HL-60/S4 treated with phorbol 12-myristate 13-acetate at 8.2 ng/mL for 4 days and 3 days (cell line): ENCODE data around the gene TNN.
"Not testable (repeated sequence)": the region's sequence is repeated elsewhere in the genome, so short reads cannot be mapped to it uniquely, and the experiment has no call there.

ENCODE experiments used
- in situ Hi-C: fragments of 300-500 bp; cut with MboI; formaldehyde crosslinking; loops from 2 replicates; pipeline ENCODE4 v1.15.0; 2022; ENCODE audit warnings: low sequenced_read_pairs

Gene TNN

DNA sequence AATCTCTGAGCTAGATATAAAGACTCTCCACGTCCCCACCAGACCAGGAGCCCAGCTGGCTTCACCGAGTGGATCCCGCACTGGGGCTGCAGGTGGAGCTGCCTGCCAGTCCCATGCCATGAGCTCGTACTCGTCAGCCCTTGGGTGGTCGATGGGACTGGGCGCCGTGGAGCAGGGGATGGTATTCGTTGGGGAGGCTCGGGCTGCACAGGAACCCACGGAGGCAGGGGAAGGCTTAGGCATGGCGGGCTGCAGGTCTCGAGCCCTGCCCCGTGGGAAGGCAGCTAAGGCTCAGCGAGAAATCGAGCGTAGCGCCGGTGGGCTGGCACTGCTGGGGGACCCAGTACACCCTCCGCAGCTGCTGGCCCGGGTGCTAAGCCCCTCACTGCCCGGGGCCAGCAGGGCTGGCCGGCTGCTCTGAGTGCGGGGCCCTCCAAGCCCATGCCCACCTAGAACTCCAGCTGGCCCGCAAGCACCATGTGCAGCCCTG lies 40.7 kb downstream of the TNN start:
- in situ Hi-C loops = not testable (repeated sequence)

GRCh38 chr1:175114996-175115395 lies 47.4 kb downstream of the TNN start:
- in situ Hi-C loops = no loop called here

- in situ Hi-C loops = no loop called here
Observed at GRCh38 chr1:175116210-175116798, 48.7 kb downstream of the TNN start.

- in situ Hi-C loops = no loop called here
Observed at GRCh38 chr1:175116903-175117302, 49.3 kb downstream of the TNN start.

DNA sequence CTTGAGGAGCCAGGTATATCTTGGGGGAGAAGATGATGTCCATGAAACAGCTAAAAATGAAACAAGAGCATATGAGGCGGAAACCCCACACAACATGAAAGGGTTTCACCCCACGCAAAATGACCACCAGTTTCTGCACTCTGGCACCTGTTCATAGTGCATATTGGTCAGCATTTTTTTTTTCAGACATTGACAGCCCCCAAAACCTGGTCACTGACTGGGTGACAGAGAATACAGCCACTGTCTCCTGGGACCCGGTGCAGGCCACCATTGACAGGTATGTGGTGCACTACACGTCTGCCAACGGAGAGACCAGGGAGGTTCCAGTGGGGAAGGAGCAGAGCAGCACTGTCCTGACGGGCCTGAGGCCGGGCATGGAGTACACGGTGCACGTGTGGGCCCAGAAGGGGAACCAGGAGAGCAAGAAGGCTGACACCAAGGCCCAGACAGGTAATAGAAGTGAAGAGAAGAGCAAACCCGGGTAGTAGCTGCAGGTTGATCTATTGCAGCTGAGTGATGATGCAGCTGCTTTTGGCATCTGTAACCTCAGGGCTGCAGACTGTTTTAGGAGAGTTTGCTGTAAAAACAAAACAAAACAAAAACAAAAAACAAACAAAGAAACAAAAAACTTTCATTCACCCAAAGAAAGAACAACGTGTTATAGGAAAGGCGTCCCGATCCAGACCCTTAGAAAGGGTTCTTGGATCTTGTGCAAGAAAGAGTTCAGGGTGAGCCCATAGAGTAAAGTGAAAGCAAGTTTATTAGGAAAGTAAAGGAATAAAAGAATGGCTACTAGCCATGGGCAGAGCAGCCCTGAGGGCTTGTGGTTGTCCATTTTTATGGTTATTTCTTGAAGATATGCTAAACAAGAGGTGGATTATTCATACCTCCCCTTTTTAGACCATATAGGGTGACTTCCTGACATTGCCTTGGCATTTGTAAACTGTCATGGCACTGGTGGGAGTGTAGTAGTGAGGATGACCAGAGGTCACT lies 51.0 kb downstream of the TNN start:
- in situ Hi-C loops = no loop called here

GRCh38 chr1:175120511-175120910 lies 52.9 kb downstream of the TNN start:
- in situ Hi-C loops = no loop called here

GRCh38 chr1:175124861-175125260 lies 57.2 kb downstream of the TNN start:
- in situ Hi-C loops = no loop called here

DNA sequence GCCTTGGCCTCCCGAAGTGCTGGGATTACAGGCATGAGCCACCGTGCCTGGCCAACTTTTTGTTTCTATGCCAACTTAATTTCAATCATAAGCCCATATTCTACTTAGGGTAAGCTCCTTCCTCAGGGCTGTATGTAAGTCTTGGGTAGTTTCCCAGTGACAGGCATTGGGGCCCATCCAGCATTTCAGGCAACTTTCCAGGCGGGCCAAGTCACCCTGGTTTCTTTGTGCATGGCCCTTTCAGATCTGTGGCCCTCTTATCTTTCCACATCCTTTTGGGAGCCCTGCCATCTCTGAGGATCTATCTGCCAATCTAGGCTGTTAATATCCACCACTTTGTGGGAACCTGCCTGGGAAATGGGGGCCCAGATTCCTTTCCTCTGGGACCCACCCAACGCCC lies 58.7 kb downstream of the TNN start:
- in situ Hi-C loops = no loop called here

DNA sequence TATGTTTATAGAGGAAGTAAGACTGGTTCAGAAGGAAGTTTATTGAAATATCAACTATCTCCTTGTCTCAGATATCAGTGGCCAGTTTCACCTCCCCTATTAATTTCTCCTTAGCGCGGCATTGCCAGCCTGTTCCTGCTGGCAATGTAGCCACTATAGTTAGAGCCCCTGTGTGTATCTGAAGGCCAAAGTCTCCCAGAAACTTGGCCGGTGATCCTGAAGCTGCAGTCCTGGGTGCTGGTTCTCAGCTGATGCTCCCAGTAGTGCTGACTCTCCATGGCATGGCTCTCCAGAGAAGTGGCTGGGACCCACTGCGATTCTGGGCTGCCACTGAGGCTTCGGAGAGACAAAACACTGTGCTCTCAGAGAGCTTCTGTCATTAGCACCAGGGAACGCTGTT lies 59.9 kb downstream of the TNN start:
- in situ Hi-C loops = no loop called here

- in situ Hi-C loops = no loop called here
Observed at GRCh38 chr1:175128523-175128922, 60.9 kb downstream of the TNN start.

DNA sequence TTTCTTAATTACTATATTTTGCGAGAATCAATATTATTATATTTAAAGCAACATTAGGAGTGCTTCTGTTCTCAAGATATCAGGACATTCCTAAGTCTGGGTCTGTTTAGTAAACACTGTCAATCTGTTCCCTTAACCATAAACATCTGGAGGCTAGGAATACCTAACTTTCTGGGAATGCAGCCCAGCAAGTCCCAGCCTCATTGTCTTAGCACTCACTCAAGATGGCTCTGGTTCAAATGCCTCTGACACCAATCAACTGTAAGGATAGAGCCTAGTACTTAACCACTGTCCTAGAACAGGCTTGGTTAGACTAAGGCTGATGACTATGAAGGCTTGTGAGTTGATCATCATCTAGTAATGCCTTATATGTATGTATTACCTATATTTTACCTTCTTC lies 61.5 kb downstream of the TNN start:
- in situ Hi-C loops = no loop called here

DNA sequence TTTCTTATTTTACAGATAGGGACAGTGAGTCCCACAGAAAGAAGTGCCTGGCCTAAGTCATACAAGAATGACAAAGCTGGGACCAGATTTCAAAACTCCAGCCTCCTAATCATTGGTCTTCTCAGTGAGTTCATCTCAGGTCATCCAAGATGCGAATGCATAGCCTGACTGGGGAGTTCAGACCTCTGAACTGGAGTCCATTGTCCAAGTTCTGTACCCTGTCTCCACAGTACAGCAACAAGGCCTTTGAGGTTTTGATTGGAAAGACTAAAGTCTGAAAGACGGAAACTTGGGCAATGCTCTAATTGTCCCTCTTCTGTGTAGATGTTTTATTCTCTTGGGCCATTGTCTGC lies 62.0 kb downstream of the TNN start:
- in situ Hi-C loops = no loop called here

GRCh38 chr1:175129997-175130648 lies 62.5 kb downstream of the TNN start:
- in situ Hi-C loops = no loop called here

DNA sequence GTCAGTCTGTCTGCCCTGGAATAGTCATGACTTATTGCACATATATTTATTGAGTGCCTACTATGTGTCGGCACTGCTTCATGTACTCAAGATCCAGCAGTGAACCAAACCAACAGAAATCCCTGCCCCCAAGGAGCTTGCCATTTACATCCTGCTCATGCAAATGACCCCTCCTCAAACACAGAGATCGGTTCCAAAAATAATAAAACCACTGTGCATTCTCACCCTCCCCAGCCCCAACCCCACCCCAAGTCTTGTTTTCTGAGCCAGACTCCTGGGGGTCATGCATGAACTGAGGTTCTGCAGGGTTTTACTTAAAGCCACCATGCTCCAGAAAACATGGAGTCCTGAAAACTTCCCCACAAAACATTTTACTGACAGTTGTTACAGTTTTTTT lies 63.0 kb downstream of the TNN start:
- in situ Hi-C loops = no loop called here

DNA sequence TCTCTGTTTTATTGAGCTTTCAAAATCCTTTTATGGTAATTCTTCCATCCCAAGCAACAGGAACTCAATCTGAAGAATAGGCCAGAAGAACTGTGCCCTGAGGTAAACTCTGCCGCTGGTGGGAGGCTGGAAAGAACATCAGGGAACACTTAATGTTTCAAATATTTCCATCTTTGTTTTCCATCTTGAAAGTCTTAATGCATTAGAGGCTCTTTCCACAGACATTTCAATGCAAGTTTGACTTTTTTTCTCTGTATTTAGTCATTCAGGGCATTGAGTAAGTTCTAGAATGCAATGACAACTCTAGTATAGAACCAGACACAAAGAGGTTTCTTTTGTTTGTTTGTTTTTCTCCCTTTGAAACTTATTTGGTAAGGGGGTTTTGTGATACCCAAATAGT lies 63.5 kb downstream of the TNN start:
- in situ Hi-C loops = no loop called here

DNA sequence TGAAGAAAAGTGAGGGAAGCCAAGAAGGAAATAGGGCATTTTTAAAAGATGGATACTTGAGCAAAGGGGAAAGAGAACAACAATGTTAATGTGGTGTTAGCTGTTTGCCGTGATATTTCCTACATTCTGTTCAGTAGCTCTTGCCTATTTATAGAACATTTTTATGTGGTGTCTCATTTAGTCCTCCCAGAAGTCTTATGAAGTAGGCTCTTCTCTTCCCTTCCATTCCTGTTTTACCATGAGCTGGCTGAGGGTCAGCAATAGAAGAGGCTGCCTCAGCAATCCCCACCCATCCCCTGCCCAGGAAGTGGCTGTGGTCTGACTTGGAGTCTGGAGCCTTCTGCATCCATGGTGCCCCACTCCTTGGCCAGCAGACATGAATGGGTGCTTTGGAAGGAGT lies 64.8 kb downstream of the TNN start:
- in situ Hi-C loops = no loop called here

DNA sequence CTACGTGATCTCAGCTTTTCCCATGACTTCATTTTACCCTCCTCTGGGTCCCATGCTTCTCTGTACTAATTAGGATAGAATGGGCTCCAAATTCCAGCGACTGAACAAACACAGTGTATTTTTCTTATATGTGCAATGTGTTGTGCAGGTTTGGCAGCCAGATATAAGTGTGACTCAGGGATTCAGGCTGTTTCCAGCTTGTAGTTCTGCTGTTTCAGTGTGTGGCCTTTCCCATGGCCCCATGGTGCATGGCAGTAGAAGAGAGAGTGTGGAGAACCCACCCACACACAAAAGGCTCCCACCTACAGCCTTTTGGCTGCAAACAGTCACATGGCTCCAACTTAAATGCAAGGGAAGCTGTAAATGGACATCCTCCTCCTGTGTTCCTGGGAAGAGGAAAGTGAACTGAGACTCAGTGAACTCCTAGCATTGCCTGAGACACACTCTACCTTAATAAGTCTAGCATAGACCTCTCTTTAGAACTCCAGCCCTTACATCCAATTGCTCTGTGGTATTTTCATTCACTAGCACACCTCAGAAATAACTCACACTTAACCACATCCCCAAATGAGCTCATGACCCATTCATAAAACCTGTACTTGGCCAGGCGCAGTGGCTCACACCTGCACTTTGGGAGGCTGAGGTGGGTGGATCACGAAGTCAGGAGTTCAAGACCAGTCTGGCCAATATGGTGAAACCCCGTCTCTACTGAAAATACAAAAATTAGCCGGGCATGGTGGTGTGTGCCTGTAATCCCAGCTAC lies 66.2 kb downstream of the TNN start:
- in situ Hi-C loops = no loop called here

DNA sequence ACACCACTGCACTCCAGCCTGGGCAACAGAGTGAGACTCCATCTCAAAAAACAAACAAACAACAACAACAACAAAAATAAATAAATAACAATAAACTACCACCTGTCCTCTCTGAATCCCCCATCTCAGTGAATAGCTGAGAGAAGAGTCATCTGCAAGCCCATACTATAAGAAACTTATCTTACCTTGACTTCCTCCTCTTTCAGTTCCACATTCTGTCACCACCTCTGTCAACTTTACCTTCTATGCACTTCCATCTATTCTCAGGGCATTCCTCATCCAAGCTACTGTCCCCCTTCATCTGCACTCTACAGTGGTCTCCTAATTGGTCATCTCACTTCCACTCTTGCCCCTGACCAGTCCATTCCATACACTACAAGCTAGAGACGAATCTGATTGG lies 66.9 kb downstream of the TNN start:
- in situ Hi-C loops = no loop called here

DNA sequence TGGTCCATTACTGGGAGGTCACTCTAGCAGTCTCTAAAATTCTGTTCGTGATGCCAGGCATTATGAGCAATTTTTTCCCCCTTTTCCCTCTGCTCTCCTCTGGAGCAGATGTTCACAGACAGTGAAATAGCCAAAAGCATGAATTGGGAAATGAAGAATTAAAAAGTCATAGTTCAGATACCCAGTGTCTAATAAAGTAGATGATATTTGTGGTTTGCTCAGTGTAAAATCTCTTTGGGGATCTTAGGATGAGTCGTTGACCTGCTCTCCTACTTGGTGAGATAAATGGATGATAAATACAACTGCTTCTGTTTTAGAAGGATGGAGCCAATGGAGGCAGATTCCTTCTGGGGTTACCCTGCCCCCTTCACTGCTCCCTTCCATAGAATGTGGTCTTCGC lies 68.6 kb downstream of the TNN start:
- in situ Hi-C loops = no loop called here

DNA sequence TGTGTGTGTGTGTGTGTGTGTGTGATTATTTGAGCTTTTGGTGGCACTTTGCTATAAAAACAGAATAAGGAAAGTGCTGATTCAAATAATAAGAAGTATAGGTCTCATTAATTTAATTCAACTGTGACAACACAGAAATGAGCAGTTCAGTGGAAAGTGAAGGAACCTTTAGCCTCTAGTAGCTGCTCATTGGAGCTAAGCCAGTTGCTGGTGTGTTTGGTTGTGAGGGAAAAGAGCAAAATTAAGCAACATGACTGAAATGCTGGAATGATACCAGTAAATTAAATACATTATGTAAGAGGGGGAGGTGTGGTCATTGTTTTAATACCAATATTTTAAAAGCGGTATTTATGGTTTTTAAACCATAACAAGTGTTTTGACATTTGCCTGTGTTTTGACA lies 69.7 kb downstream of the TNN start:
- in situ Hi-C loops = no loop called here

DNA sequence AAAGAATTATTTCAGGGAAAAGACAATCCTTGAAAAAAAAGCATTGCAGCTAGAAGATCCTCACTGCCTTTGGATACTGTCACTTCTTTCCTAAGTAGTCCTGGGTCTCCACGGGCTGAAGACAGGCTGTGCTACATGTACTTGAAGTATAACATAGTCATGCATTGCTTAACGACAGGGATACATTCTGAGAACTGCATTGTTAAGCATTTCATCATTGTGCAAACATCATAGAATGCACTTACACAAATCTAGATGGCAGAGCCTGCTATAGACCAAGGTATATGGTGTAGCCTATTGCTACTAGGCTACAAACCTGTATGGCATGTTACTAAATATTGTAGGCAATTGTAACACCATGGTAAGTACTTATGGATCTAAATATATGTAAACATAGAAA lies 70.9 kb downstream of the TNN start:
- in situ Hi-C loops = no loop called here
